Neural cell (in vitro differentiated cells): ENCODE data around the gene FUS. TPM values are rescaled to one million over a fixed set of nuclear protein-coding genes. Genes with fewer than 3 reads are reported as not detected.

Source experiments
- H2AFZ ChIP-seq: fragments of 200-600, 300-800 bp; sonication (generic), shearing (Covaris generic); 2 replicates; pipeline ENCODE4 v1.6.0; 2014; ENCODE audit warnings: low read depth, mild to moderate bottlenecking, antibody characterized with exemption, low read length, moderate library complexity
- H3F3A ChIP-seq: fragments of 200-600 bp; shearing (Covaris generic); 2 replicates; pipeline ENCODE4 v1.6.1; 2016; ENCODE audit warnings: mild to moderate bottlenecking, moderate library complexity, mixed read lengths, antibody characterized with exemption, low read length; ENCODE audit not compliant: insufficient read depth, poor library complexity, severe bottlenecking
- H3K27ac ChIP-seq: fragments of 200-600, 300-800 bp; sonication (generic), shearing (Covaris generic); 2 replicates; pipeline ENCODE4 v1.5.1; 2014; ENCODE audit warnings: mild to moderate bottlenecking, low read length, moderate library complexity
- H3K27me3 ChIP-seq: fragments of 300-800, 200-600 bp; sonication (generic), shearing (Covaris generic); 2 replicates; pipeline ENCODE4 v1.6.0; 2014; ENCODE audit warnings: mild to moderate bottlenecking, low read depth, low read length, moderate library complexity; ENCODE audit not compliant: insufficient read depth
- H3K36me3 ChIP-seq: fragments of 300-800, 200-600 bp; sonication (generic), shearing (Covaris generic); 2 replicates; pipeline ENCODE4 v1.5.1; 2014; ENCODE audit warnings: mild to moderate bottlenecking, antibody characterized with exemption, low read length, moderate library complexity; ENCODE audit not compliant: insufficient read depth
- H3K4me2 ChIP-seq: fragments of 300-800, 200-600 bp; sonication (generic), shearing (Covaris generic); 2 replicates; pipeline ENCODE4 v1.6.0; 2014; ENCODE audit warnings: mild to moderate bottlenecking, low read length
- H3K4me3 ChIP-seq: fragments of 300-800, 200-600 bp; sonication (generic), shearing (Covaris generic); 2 replicates; pipeline ENCODE4 v1.5.1; 2014; ENCODE audit warnings: mild to moderate bottlenecking, low read length, moderate library complexity
- H3K79me2 ChIP-seq: fragments of 200-600 bp; shearing (Covaris generic); replicated peaks from 2 replicates; pipeline ENCODE4 v1.6.0; 2014; ENCODE audit warnings: mild to moderate bottlenecking, low read length, moderate library complexity; ENCODE audit not compliant: insufficient read depth
- H3K9ac ChIP-seq: fragments of 300-800, 200-600 bp; sonication (generic), shearing (Covaris generic); 2 replicates; pipeline ENCODE4 v1.6.1; 2016; ENCODE audit warnings: mild to moderate bottlenecking, low read length, mixed read lengths
- H3K9me2 ChIP-seq: fragments of 200-600 bp; shearing (Covaris generic); 2 replicates; pipeline ENCODE4 v1.6.1; 2016; ENCODE audit warnings: mild to moderate bottlenecking, low read length, mixed read lengths; ENCODE audit not compliant: insufficient read depth
- H3K9me3 ChIP-seq: fragments of 200-600, 300-800 bp; sonication (generic), shearing (Covaris generic); 2 replicates; pipeline ENCODE4 v1.6.1; 2016; ENCODE audit warnings: mild to moderate bottlenecking, mixed run types, low read length, moderate library complexity, mixed read lengths
- H4K20me1 ChIP-seq: fragments of 200-600 bp; shearing (Covaris generic); 2 replicates; pipeline ENCODE4 v1.6.1; 2016; ENCODE audit warnings: mild to moderate bottlenecking, mixed run types; ENCODE audit not compliant: insufficient read depth
- EP300 ChIP-seq: fragments of 450-650 bp; conservative IDR thresholded peaks from 2 replicates; pipeline ENCODE4 v1.6.1; 2014; ENCODE audit warnings: antibody characterized with exemption, mild to moderate bottlenecking, moderate library complexity; ENCODE audit not compliant: poor library complexity, severe bottlenecking
- EZH2 ChIP-seq: fragments of 200-600, 300-800 bp; shearing (Covaris generic), sonication (generic); IDR thresholded peaks from 2 replicates; pipeline ENCODE4 v1.6.1; 2014; ENCODE audit warnings: antibody characterized with exemption, low read length, borderline replicate concordance, mild to moderate bottlenecking; ENCODE audit not compliant: insufficient read depth, poor library complexity, severe bottlenecking
- MXI1 ChIP-seq: fragments of 450-650 bp; conservative IDR thresholded peaks from 2 replicates; pipeline ENCODE4 v1.6.1; 2014; ENCODE audit warnings: antibody characterized with exemption, mild to moderate bottlenecking; ENCODE audit not compliant: poor library complexity, severe bottlenecking
- POLR2AphosphoS5 ChIP-seq: IDR thresholded peaks from 2 replicates; pipeline ENCODE4 v1.6.1; 2012
- RAD21 ChIP-seq: fragments of 450-650 bp; conservative IDR thresholded peaks from 2 replicates; pipeline ENCODE4 v1.6.1; 2014; ENCODE audit warnings: antibody characterized with exemption, mild to moderate bottlenecking, moderate library complexity
- SMC3 ChIP-seq: fragments of 450-650 bp; conservative IDR thresholded peaks from 2 replicates; pipeline ENCODE4 v1.6.1; 2014; ENCODE audit warnings: antibody characterized with exemption, mild to moderate bottlenecking, moderate library complexity; ENCODE audit not compliant: poor library complexity
- TAF1 ChIP-seq: IDR thresholded peaks from 2 replicates; pipeline ENCODE4 v1.6.1; 2012; ENCODE audit warnings: low read depth
- polyA plus RNA-seq: library from polyadenylated mRNA; depleted of rRNA; stranded (reverse); fragments of >200 nt; gene quantifications from 2 replicates; pipeline ENCODE4 v1.2.3, GENCODE V29; 2014
- TF ChIP-seq, protein P1 (sequence below): fragments of 450-650 bp; IDR thresholded peaks from 2 replicates; pipeline ENCODE4 v1.5.1; 2014; ENCODE audit warnings: antibody characterized with exemption, mild to moderate bottlenecking, moderate library complexity; ENCODE audit not compliant: poor library complexity, severe bottlenecking
- TF ChIP-seq, protein P2 (sequence below): IDR thresholded peaks from 2 replicates; pipeline ENCODE4 v1.6.1; 2012; ENCODE audit warnings: borderline replicate concordance

FUS gene
- polyA plus RNA-seq, 1 donor from 2014 or later: 54.3 TPM

- Histone ChIP-seq H3K79me2 (no peaks in the 10 kb centered on the region), H3K27me3 (no peaks in the 10 kb centered on the region), H3K9me3 (no peaks in the 10 kb centered on the region), H2AFZ (no peak overlapping the region), H4K20me1 (no peaks in the 10 kb centered on the region), H3K9me2 (no peaks in the 10 kb centered on the region), H3K4me3 (no peak overlapping the region), H3K36me3 (no peaks in the 10 kb centered on the region), H3K27ac (no peak overlapping the region), H3F3A (no peaks in the 10 kb centered on the region), H3K9ac (no peak overlapping the region), H3K4me2 (no peak overlapping the region)
- no peak for TF ChIP-seq TAF1
- no peak for TF ChIP-seq MXI1
- TF ChIP-seq SMC3: no peak
- TF ChIP-seq EP300: no peak
- no peak for TF ChIP-seq RAD21
- TF ChIP-seq POLR2AphosphoS5: no peak
- no peak for TF ChIP-seq EZH2
- TF ChIP-seq, protein P1, sequence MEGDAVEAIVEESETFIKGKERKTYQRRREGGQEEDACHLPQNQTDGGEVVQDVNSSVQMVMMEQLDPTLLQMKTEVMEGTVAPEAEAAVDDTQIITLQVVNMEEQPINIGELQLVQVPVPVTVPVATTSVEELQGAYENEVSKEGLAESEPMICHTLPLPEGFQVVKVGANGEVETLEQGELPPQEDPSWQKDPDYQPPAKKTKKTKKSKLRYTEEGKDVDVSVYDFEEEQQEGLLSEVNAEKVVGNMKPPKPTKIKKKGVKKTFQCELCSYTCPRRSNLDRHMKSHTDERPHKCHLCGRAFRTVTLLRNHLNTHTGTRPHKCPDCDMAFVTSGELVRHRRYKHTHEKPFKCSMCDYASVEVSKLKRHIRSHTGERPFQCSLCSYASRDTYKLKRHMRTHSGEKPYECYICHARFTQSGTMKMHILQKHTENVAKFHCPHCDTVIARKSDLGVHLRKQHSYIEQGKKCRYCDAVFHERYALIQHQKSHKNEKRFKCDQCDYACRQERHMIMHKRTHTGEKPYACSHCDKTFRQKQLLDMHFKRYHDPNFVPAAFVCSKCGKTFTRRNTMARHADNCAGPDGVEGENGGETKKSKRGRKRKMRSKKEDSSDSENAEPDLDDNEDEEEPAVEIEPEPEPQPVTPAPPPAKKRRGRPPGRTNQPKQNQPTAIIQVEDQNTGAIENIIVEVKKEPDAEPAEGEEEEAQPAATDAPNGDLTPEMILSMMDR: no peak
- TF ChIP-seq, protein P2, sequence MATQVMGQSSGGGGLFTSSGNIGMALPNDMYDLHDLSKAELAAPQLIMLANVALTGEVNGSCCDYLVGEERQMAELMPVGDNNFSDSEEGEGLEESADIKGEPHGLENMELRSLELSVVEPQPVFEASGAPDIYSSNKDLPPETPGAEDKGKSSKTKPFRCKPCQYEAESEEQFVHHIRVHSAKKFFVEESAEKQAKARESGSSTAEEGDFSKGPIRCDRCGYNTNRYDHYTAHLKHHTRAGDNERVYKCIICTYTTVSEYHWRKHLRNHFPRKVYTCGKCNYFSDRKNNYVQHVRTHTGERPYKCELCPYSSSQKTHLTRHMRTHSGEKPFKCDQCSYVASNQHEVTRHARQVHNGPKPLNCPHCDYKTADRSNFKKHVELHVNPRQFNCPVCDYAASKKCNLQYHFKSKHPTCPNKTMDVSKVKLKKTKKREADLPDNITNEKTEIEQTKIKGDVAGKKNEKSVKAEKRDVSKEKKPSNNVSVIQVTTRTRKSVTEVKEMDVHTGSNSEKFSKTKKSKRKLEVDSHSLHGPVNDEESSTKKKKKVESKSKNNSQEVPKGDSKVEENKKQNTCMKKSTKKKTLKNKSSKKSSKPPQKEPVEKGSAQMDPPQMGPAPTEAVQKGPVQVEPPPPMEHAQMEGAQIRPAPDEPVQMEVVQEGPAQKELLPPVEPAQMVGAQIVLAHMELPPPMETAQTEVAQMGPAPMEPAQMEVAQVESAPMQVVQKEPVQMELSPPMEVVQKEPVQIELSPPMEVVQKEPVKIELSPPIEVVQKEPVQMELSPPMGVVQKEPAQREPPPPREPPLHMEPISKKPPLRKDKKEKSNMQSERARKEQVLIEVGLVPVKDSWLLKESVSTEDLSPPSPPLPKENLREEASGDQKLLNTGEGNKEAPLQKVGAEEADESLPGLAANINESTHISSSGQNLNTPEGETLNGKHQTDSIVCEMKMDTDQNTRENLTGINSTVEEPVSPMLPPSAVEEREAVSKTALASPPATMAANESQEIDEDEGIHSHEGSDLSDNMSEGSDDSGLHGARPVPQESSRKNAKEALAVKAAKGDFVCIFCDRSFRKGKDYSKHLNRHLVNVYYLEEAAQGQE: no peak
Measured at GRCh38 chr16:31148896-31149295, 31.0 kb upstream of the FUS start.

DNA sequence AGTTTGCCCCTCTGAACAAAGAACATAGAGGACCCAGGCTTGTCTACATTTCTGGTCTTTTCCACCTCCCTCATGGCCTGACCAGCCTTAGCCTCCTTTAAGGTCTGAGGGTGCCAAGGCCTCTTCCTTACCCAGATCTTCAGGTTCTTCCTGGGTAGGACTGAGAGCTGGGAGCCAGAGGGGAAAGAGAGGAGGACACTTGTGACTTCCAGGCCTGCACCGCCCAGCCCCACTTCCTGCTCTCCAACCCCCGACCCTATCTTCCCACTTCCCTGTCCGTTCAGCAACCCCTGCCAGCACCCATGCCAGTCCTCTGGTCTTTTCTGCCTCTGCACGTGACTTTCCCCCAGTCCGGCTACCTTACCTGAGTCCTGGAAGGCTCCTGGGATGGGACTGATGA lies 30.6 kb upstream of the FUS start:
- TF ChIP-seq EP300 (no peak), MXI1 (no peak), SMC3 (no peak)
- H3K9ac ChIP-seq: no peak overlapping the region
- no peaks in the 10 kb centered on the region for H4K20me1 ChIP-seq
- H3K27ac ChIP-seq: no peak overlapping the region
- H3K4me2 ChIP-seq: no peak overlapping the region
- no peak overlapping the region for H2AFZ ChIP-seq
- no peaks in the 10 kb centered on the region for H3K36me3 ChIP-seq
- H3K9me2 ChIP-seq: no peaks in the 10 kb centered on the region
- no peak overlapping the region for H3K4me3 ChIP-seq
- no peaks in the 10 kb centered on the region for H3K27me3 ChIP-seq
- H3K79me2 ChIP-seq: no peaks in the 10 kb centered on the region
- no peaks in the 10 kb centered on the region for H3F3A ChIP-seq
- no peaks in the 10 kb centered on the region for H3K9me3 ChIP-seq
